CD4-positive, alpha-beta T cell treated with Interleukin-17A for 4 hours (primary cell): ENCODE measurements around the gene PEX11B.

Source experiments
- DNase-seq: peaks from one replicate; pipeline ENCODE4 v3.0.0-alpha.2; 2020; ENCODE audit warnings: mixed read lengths

Gene PEX11B

DNA sequence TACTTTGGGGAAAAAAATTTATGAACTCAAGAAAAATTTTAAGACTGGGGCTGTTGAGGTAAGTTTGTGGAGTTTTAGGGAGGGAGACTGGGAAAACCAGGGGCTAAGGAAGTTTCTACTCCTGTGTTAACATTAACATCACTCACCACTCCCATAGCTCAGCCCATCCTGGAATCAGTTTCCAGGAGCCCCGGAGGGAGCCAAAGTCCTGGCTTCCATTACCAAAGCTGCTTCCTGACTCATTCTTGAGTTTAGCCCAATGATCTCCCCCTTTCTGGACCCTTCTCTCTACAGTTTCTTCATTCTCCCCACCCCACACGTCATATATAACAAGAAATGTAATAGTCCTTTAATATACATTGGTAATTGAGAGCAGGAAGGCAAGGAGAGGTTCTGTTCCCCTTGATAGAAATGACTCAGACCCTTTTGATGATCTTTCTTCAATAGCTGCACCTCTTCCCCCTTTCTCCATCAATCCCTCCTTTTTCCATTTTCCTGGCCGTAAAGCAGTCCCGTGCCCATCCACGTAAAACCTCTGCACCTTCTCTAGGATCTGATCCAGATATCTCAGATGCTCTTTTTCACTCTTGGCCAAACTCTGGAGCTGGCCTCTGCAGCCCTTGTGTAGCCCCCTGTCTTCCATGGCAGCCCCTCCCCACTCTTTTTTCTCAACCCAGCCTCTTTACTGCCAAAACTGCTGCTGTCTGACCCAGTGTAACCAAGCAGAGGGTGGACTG, 55.1 kb downstream of the PEX11B start:
- no peak for DNase-seq
